GM21528 (cell line): ENCODE data around the gene KISS1.

Experiments used
- ATAC-seq: cut with Tn5 transposase; IDR thresholded peaks from one replicate; pipeline ENCODE4 v1.9.1; 2021; ENCODE audit warnings: mild to moderate bottlenecking, moderate library complexity; ENCODE audit not compliant: unreplicated experiment, low FRiP score

The KISS1 gene

GRCh38 chr1:204219971-204220616, 23.8 kb upstream of the KISS1 start:
- no peak for ATAC-seq

DNA sequence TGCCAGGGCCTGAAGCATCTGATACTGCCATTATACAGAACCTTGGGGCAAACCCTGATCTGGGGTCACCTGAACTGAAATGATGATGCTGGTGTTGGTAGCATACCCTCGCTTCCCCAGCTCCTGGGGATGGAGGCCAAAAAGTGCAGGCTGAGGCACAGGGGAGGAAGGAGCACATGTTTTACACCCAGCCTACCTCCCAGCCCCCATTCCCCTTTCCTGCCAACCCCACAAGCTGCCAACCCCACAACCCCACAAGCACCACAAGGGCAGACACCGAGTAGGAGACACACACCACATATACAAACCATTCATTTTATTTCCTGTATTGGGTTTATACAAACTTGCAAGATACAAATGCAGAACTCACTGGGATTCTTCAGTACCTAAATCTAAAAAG, 22.3 kb upstream of the KISS1 start:
- ATAC-seq: no peak

GRCh38 chr1:204217648-204218000, 21.3 kb upstream of the KISS1 start:
- no peak for ATAC-seq

- ATAC-seq: no peak
Measured at GRCh38 chr1:204216880-204217647, 20.8 kb upstream of the KISS1 start.

- ATAC-seq: no peak
Measured at GRCh38 chr1:204216236-204216635, 19.9 kb upstream of the KISS1 start.

DNA sequence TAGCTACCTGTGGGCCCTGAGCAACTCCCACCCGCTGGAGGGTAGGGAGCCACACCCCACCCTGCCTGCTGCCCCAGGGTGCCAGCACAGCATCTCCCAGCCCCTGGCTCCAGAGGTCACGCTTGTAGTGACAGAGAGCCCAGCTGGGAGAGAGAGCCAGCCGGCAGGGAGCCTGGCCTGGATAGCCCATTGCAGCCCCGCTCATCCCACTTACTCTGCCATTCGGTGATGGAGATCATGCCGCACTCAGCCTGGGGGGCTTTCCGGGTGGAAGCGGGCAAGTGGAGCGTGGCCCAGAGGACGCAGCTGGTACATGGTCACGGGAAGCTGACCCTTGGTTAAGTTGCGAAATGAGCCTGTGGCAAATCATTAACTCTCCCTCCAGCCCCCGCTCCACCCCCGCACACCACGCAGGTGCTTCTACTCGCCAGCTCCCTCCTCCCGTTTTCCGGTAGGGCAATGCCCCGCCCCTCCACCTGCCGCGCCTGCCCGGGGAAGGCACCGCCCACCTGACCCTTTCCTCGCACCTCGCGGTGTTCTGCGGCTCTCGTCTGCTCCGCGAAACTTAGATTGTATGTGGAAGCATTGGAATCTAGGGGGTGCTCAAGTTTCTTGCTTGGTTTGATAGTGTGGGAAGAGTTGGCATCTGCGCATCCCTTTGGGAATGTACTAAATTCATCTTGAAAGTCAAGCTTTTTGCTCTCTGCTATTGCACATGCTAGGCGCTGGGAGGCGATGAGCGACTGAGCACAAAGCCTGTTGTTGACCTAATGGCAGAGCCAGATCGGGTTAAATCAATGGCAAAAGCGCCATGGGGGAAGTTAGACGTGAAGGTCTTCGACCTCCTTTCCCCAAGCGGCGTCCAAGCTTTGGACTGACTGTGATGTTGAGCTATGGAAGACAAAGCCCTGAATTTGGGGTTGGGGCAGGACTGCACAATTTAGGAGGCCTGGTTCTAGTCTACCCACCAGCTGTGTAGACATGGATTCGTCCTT, 17.7 kb upstream of the KISS1 start, which contains the start of gene GOLT1A:
TSS of gene GOLT1A (minus strand) at position 321 of the 995 bp plus-strand sequence. CDS start at position 239, 82 bp downstream.
- no peak for ATAC-seq

GRCh38 chr1:204212715-204213114, 16.4 kb upstream of the KISS1 start:
- no peak for ATAC-seq

DNA sequence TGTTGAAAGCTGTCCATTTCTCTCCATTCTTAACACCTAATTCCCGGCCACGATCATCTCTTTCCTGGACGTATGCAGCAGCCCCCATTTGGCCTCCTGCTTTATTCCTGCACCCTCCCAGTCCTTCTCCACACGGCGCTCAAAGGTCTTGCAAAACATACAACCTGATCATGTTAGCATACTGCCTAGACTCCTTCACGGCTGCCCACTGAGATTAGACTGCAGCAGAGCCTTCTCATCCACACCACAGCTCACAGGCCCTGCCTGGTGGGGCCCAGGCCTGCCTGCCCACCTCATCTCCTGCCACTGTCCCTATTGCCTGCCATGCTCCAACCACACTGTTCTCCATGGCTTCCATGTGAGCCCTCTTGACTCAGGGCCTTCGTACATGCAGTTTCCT, 14.8 kb upstream of the KISS1 start:
- ATAC-seq: no peak

- no peak for ATAC-seq
Measured at GRCh38 chr1:204207136-204207616, 10.9 kb upstream of the KISS1 start.

GRCh38 chr1:204206121-204206520, 9.8 kb upstream of the KISS1 start:
- ATAC-seq: no peak

DNA sequence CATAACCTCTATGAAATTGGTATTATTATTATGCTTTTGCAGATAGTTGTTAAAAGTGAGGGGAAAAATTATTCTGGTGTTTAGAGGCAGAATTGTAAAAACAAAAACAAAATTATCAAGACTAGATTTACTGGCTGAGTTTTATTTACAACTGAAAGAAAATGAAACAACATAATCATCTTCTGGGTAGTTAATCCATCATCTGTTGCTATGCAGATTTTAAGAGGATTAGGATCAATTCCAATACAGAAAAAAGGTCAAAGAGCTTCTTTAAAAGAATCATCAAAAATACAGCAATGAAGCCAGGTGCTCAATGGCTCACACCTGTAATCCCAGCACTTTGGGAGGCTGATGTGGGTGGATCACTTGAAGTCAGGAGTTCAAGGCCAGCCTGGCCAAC, 9.2 kb upstream of the KISS1 start:
- no peak for ATAC-seq

GRCh38 chr1:204204944-204205343, 8.7 kb upstream of the KISS1 start:
- no peak for ATAC-seq

DNA sequence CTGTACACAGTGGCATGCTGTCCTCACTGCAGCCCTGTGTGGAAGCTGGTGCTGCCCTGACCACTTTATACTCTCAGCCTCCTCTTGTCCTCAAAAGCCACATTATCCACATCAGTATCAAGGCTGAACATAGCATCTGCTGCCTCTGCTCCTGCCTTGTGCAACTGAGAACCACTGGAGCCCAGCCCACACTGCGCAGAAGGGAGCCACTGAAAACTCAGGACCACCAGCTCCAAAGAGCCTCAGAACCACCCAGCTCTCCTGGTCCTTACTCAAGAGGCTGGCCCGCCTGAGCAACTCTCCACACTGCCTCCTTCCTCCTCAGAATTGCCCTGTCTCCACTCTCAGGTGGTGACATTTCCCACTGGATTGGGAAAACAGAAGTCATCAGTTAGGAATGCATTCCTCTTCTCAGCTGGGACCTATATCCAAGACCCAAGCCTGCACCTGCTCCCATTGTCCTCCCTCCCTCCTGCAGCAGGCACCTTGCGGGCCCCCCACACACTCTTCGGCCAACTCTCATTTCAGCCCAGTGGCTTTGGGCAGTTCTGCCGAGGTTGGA, 7.0 kb upstream of the KISS1 start:
- no peak for ATAC-seq

- ATAC-seq: no peak
Measured at GRCh38 chr1:204202481-204202880, 6.2 kb upstream of the KISS1 start.

GRCh38 chr1:204201348-204202040, 5.2 kb upstream of the KISS1 start:
- no peak for ATAC-seq

GRCh38 chr1:204199579-204199978, 3.3 kb upstream of the KISS1 start:
- ATAC-seq: no peak

GRCh38 chr1:204198348-204199340, 2.4 kb upstream of the KISS1 start:
- ATAC-seq: no peak

DNA sequence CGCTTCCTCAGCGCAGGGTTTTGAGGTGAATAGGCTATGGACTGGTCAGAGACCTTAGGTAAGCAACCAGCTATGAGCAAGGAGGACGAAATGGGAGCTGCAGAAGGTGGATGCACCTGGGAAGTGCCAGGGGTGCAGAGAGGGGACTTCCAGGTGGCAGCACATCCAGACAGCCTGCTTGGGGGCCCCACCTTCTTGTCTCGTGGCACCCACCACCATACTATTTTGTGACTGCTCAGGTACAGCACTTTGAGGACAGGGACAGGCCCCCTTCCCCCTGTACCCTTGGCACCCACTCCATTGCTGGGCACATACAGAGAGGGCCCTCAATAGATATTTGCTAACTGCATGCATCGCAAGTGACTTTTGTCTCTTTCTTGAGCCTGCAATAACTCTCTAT, 777 bp upstream of the KISS1 start:
- no peak for ATAC-seq

GRCh38 chr1:204194771-204195170, 1.5 kb downstream of the KISS1 start:
- no peak for ATAC-seq
